ENCODE measurements around the gene PCDHGA4. TPM values are rescaled to one million over a fixed set of nuclear protein-coding genes. Genes with fewer than 3 reads are reported as not detected.

Gene PCDHGA4
- total and polyA plus RNA-seq, 4 donors: 0.15 to 0.92 (median 0.22) TPM

GRCh38 chr5:141322261-141322660 lies 32.6 kb upstream of the PCDHGA4 start:
- 93% methylated on average over 3 of the region's 3 CpGs for WGBS
- DNase-seq (ENCODE audit: low spot score): no peak
- peaks cover 0 to 17% (median 4%) of the 10 kb centered on the region in 4 donors for H3K4me1 ChIP-seq (ENCODE audit: control insufficient read depth in 4 of 4, insufficient read depth in 4 of 4, low read length in 3 of 4)
- no peak overlapping the region for H3K27ac ChIP-seq (ENCODE audit: low read depth in 1 of 2, low read length in 2 of 2)
- no peak overlapping the region for H3K4me3 ChIP-seq (ENCODE audit: low read depth in 1 of 3, low read length in 3 of 3)
- no peak overlapping the region for H3K9ac ChIP-seq (ENCODE audit: low read depth in 1 of 2, low read length in 2 of 2)
- peaks cover 27 to 53% (median 39%) of the 10 kb centered on the region in 4 donors for H3K9me3 ChIP-seq (ENCODE audit: control insufficient read depth in 4 of 4, low read length in 3 of 4)
- TF ChIP-seq TAF1 (conservative IDR thresholded peaks at IDR 0.05) (no peak), FOXA2 (IDR thresholded peaks at IDR 0.05) (no peak), ATF3 (IDR thresholded peaks at IDR 0.05) (no peak), NR2F2 (IDR thresholded peaks at IDR 0.05) (no peak), FOXA1 (IDR thresholded peaks at IDR 0.05) (no peak), JUND (IDR thresholded peaks at IDR 0.05) (no peak), ZBTB33 (IDR thresholded peaks at IDR 0.05) (no peak), REST (IDR thresholded peaks at IDR 0.05) (no peak), HNF4A (conservative IDR thresholded peaks at IDR 0.05) (no peak), GABPA (IDR thresholded peaks at IDR 0.05 in 1 of 2, conservative IDR thresholded peaks at IDR 0.05 in 1 of 2) (no peak), CTCF (IDR thresholded peaks at IDR 0.05; ENCODE audit: low read depth, low read length, missing input control) (no peak), RAD21 (IDR thresholded peaks at IDR 0.05) (no peak), YY1 (IDR thresholded peaks at IDR 0.05) (no peak), RXRA (IDR thresholded peaks at IDR 0.05) (no peak), HNF4G (IDR thresholded peaks at IDR 0.05) (no peak), EGR1 (IDR thresholded peaks at IDR 0.05; ENCODE audit: low read depth in 2 of 2) (no peak), SP1 (IDR thresholded peaks at IDR 0.05) (no peak)
- TF ChIP-seq, protein P1, sequence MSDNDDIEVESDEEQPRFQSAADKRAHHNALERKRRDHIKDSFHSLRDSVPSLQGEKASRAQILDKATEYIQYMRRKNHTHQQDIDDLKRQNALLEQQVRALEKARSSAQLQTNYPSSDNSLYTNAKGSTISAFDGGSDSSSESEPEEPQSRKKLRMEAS (IDR thresholded peaks at IDR 0.05): no peak
- peaks cover 0 to 23% (median 16%) of the 10 kb centered on the region in 4 donors for H3K36me3 ChIP-seq (ENCODE audit: control insufficient read depth in 4 of 4, insufficient read depth in 3 of 4, low read depth in 1 of 4, low read length in 3 of 4)
- no peaks in the 10 kb centered on the region for H3K27me3 ChIP-seq (ENCODE audit: control insufficient read depth in 4 of 4, insufficient read depth in 4 of 4, low read length in 3 of 4)

Data from liver (tissue), 9 donors.